Stimulated activated CD8-positive, alpha-beta memory T cell treated with anti-CD3 and anti-CD28 coated beads, Interleukin-7, amount 100 ng/mL, for 24 hours (primary cell): ENCODE results near the gene ZNF408.
"Not testable (repeated sequence)": the region's sequence is repeated elsewhere in the genome, so short reads cannot be mapped to it uniquely, and the experiment has no call there.

Source experiments
- DNase-seq: peaks from one replicate; pipeline ENCODE4 v3.0.0-alpha.2; 2020; ENCODE audit warnings: low read depth

Gene ZNF408

DNA sequence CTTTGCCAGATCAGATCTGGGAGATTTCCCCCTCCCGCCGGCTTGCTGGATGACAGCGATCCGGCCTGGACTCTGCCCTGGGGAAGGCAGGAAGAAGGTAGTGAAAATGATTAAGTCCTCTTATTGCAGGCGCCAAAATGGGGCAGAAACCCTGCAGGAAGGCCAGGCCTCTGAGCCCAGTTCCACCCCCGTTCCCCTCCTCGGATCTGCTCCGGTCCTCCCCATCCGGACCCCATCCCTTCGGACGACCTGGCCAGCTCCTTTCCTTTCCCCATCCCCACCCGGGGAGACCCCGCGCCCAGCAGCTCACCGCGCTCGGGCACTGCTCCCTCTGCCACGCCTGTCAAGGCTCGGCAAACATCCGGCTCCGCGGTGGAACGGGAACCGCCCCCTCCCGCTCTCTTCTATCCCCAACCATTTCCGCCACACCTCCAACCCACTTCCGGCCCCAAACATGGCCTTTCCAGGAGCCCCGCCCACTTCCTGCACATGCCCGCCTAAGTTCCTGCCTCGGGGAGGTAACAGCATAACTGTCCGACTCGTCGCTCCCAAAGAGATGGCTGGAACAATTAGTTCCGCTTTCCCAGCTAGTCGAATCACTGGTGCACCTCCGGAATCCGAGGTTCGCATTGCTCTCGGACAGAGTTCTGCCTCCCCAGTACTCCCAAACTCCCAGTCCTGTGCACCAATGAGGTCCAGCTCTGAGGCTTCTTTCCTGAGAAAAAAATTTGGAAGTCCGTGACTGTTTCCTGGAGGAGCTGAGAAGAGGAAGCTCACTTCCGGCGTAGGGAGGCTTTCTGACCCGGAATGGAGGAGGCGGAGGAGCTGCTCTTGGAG, at the start of gene ZNF408, which contains the start of gene ARHGAP1:
ZNF408 (plus strand) TSS at position 791 of the 837 bp plus-strand sequence; CDS start at position 808, 17 bp downstream.
ARHGAP1 (minus strand) TSS at position 379 of the 837 bp plus-strand sequence. CDS start 4,512 bp downstream, outside the sequence.
- peak; percentile 99 for DNase-seq

DNA sequence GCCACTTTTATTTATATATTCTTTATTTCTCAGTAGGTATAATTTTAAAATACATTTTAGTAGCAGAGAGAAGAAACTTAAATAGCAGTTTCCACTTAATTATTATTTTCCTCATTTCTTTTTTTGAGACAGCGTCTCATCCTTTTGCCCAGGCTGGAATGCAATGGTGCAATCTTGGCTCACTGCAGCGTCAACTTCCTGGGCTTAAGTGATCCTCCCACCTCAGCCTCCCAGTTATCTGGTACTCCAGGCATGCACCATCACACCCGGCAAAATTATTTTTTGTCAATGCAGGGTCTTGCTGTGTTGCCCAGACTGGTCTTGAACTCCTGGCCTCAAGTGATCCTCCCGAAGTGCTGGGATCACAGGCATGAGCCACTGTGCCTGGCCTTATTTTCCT, 45.2 kb upstream of the ZNF408 start:
- no peak for DNase-seq

DNA sequence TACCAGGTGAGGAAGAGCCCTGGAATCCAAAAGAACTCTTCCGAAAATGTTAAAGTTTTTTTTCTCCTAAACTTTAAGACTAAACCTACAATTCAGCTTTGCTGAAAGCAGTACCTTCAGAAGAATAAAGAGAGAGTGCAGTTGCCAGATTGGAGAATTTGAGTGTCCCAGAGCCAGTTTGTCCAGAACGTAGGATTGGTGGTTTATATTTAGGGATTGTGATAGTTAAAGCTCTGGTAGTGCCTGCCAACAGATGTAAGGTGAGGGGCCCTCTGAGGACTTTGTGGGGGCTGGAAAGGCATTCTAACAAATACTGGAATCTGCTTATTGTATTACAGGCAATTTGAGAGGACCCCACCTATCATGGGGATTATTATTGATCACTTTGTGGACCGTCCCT, 43.6 kb upstream of the ZNF408 start:
- DNase-seq: no peak

DNA sequence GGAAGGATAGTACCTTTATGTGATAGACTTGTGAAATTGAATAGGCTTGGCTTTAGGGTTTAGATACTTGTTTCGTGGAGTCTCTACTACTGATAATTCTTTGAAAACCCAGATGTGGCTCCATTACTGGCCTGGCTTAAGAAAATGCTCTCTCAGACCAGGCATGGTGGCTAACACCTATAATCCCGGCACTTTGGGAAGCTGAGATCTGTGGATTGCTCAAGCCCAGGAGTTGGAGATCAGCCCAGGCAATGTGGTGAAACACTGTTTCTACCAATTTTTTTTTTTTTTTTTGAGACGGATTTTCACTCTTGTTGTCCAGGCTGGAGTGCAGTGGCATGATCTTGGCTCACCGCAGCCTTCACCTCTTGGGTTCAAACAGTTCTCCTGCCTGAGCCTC, 42.6 kb upstream of the ZNF408 start:
- DNase-seq: no peak

DNA sequence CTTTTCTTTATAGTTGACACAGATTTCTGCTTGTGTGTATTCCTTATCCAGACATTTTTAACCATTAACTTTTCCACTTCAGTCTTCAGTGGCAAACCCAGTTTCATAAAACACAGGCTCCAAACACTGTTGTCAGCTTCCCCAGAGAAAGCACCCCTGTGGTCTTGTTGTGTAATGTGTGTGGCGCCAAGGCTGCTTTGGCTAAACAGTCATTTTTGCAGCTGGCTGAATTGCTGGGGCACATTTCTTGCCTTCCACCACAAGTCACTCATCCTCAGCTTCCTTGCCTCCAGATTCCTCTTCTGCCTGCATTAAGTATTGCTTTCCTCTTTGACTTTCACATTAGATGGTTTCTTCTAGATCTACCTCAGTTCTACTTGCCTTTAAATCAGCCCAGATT, 40.9 kb upstream of the ZNF408 start:
- no peak for DNase-seq

DNA sequence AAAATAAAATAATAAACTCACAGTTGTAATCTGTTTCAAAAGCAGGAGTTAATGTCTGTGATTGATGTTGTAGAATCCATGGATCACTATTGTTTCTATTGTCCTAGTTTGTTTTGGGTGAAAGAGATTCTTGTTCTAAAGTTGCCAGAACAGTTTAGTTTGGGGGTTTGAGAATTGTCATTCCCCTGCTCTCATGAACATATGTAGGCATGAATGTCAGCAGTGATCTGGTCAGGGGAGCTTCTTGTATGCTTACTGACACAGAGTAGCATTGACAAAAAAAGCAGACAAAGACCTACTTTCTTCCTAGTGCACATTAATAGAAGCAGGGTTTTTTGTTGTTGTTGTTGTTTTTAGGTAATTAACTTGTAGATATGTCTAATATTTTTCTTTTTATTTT, 39.0 kb upstream of the ZNF408 start:
- DNase-seq: no peak

DNA sequence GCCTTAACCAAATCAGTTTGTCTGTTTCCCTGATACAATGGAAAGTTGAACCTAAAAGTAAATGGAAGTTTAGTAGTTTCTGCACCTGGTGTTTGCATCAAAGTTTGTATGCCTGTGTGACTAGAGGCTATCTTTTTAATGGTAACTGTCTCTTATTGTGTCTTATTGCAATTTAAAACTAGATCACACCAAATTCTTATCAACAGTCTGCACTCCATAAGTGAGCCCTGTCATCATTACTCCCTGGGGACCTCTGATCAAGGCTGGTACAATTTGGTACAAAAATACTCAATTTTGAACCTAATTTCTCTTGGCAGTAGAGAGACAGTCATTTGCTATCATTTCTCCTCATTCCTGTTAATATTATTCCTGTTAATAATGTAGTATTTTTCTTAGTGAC, 38.5 kb upstream of the ZNF408 start:
- no peak for DNase-seq

DNA sequence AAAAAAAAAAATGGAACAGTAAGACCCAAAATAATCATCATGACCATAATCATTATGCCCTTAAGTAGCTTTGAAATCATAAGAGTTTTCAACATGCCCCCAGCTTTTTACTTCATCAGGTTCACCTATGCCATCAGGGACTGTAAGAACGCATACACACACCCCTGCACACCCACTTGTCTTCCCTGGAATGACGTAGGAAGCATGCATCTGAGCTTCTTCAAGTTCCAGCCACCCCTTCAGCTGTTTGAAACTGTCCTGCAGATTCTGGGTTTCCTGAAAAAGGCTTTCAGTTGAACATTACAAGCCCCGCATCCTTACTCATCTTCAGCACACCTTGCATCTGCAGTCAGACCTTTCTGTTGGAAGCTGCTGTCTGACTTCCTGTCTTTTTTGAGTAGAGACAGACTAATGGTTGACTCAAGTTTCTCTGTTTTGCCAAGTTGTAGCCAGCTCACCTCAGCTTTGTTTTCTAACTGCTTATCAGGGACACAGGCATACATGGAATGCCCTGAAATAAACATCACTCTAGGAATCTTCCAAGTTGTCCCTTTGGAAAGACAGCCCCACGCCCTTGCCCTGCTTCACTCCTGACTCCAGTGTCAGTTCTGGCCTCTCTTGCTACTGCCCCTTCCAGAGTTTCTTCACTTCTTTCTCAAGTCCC, 37.4 kb upstream of the ZNF408 start:
- DNase-seq: no peak

DNA sequence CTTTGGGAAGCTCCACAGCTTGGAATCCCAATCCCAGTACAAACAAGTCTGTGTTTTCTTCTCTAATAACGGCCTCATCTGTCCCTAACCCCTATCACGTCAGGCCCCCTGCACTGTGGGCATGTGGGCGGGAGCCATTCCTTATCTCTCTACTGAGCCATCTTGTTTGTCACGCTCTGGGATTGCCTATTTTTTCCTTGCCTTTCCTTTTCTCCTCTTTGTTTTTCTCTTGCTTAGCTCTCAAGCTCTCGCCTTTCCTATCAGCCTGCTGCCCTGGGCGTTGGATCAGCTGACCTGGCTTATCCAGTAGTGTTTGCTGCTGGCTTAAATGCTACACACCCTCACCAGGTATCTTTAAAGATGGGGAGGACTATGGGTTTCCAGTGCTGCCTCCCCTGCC, 36.2 kb upstream of the ZNF408 start:
- no peak for DNase-seq

DNA sequence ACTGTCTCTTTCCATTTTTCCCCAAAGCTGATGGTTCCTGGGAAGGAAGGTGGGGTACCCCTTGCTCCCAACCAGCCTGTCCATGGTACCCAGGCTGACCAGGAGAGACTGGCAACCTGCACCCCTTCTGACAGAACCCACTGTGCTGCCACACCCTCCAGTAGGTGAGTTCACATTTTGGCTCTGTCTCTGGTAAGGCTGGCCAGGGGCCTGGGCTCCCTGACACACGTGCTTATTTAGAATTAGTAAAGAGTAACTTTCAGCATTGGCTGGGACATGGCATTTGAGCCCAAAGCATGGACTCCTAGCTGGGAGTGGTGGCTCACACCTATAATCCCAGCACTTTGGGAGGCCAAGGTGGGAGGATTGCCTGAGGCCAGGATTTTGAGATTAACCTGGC, 35.5 kb upstream of the ZNF408 start:
- no peak for DNase-seq

DNA sequence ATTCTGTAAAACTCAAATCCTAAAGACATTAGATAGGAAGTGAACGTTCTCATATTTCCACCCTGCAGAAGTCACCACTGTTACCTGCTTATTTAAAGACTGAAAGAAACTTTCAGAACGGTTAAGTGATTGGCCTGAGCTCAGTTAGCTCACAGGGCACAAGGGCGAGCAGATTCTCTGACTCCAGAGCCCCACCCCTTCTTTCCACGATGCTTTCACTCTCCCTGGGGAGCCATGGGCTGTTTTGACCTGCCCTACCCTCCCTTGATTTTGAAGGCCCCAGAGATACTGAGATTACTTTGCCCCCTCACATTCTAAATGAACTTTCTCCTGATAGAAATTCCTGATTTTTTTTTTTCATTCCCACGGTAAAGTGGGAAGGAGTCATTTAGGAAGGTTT, 34.3 kb upstream of the ZNF408 start:
- DNase-seq: no peak

DNA sequence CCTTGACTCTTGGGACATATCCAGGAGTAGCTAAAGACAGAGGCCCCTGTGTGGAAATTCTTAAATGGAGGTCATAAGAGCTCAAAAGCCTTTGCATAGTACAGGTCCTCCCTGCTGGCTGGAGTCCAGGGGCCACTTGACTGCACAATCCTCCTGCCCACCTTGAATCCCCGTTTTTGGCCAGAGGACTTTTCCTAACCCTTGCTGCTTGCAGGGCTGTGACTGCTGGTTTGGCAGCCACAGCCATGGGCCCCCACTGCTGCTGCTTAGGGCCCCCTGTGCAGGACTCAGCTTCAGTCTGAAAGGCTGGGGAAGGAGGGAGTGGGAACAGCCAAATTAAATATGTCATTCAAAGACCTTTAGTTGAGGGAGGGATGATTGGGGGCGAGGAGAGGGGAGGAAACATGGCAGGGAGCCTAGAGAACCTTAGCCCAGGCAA, 33.8 kb upstream of the ZNF408 start:
- DNase-seq: no peak

DNA sequence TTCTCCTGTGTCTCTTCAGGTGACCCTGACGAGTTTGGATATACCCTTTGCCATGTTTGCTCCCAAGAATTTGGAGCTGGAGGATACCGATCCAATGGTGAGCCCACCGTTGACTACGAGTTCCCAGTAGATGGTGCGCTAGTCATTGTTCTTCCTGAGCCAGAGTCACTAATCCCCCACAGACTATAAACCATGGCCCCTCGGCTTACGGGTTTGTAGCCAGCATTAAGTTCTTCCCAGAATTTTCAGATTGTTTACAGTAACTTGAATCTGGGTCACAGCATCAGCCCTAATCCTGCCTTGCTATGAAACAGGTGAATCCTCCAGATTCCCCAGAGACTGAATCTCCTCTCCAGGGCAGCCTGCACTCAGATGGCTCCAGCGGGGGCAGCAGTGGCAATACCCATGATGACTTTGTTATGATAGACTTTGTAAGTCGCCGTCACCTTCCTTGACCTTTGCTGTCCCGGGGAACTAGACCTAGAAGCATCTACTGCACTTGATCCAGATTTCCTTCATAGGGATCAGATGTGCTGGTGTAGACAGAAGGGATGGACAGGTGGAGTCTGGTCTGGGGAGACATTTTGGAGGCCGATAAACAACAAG, 32.2 kb upstream of the ZNF408 start:
- DNase-seq: no peak

DNA sequence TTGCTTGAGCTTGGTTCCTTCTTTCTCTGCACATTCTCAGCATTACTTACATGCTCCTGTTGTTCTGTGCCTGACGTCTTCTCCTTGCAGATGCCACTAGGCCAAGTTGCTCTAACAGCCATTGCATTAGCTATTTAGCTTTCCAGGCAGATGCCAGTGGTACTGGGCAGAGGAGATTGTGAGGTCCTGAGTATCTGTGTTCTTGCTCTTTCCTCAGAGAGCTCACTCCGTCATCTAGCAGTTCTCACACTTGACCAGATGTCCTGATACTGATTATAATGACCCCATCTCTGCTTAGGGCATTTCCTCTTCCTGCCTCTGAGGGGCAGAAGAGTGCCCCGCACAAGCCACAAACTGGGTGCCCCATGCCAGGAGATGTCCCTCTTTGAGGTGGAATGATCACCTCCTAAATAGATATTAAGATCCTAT, 31.1 kb upstream of the ZNF408 start:
- DNase-seq: no peak

DNA sequence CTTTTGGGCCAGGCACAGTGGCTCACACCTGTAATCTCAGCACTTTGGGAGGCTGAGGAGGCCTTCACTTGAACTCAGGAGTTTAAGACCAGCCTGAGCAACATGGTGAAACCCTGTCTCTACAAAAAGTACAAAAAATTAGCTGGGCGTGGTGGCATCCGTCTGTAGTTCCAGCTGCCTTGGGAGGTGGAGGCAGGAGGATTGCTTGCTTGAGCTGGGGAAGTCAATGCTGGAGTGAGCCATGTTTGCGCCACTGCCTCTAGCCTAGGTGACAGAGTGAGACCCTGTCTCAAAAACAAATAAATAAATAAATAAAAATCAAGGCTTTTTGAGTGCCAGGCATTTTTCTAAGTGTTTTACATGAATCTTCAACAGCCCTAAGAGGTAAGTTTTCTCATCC, 30.3 kb upstream of the ZNF408 start:
- DNase-seq: not testable (repeated sequence)

DNA sequence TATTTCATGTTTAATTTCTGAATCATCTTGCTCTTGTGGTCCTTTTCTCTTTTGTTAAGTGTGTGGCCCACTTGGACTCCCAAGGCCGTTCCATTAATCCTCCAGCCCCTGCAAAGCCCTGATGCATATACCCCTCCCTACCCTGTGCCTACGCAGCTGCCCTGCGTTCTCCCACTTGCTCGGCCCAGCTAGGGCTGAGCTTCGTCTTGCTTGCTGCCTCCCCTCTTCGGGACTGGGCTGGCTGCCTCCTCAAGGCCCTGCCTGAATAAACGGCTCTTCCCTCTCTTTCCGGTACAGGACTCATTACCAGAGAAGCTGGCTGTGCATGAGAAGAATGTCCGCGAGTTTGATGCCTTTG, 28.9 kb upstream of the ZNF408 start:
- no peak for DNase-seq

DNA sequence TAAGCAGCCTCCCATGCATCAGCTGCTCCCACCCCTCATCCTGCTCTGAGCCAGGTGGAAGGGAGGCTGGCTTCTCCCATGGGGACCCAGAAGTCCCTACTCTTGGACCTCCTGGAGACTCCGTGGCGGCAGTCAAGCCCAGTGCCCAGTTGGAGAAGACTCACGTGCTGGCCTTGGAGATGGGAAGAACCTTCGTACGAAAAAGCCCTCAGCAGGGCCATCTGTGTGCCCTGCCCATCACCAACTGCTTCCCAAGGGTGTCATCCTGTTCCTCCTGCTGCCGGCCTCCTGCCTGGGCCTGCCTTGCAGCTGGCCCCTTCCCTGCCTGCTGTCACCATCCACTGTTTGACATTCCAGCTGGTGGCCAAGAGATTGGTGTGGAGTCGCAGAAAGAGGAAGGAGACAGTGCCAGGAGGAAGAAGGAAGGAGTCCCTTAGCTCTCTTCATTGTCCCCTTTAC, 28.4 kb upstream of the ZNF408 start:
- no peak for DNase-seq

DNA sequence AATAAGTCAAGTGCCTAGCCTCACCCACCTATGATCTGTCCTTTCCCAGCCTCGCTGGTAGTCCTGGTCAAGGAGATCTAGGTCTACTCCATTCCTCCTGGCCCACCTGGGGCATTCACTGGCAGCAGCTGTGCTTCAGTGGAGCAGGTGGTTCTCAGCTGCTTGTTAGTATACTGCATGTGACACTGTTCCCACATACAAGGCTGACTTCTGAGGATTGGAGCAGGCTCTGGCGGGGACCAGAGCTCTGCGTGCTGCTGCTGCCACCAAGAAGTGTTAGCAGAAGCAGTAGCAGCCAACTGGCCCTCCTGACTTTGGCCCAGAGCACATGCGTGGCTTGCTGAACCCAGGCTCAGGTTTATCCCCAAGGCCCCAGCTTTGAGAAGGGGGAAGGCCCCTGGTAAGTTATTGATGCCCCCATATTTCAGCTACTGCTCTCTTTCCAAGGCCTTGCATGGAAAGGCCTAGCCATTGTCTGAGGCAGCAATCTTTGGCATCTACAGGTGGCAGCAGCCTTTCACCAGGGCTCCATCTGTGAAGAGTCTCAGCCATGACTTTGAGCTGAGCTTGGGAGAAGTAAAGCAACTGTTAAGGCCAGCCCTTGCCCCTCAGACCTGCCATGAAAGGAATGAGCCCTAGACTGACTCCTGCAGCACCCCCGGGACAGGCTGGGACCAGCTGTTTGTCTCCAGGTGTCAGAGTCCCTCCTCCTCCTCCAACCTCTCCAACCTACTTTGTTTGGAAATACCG, 26.9 kb upstream of the ZNF408 start:
- DNase-seq: no peak

DNA sequence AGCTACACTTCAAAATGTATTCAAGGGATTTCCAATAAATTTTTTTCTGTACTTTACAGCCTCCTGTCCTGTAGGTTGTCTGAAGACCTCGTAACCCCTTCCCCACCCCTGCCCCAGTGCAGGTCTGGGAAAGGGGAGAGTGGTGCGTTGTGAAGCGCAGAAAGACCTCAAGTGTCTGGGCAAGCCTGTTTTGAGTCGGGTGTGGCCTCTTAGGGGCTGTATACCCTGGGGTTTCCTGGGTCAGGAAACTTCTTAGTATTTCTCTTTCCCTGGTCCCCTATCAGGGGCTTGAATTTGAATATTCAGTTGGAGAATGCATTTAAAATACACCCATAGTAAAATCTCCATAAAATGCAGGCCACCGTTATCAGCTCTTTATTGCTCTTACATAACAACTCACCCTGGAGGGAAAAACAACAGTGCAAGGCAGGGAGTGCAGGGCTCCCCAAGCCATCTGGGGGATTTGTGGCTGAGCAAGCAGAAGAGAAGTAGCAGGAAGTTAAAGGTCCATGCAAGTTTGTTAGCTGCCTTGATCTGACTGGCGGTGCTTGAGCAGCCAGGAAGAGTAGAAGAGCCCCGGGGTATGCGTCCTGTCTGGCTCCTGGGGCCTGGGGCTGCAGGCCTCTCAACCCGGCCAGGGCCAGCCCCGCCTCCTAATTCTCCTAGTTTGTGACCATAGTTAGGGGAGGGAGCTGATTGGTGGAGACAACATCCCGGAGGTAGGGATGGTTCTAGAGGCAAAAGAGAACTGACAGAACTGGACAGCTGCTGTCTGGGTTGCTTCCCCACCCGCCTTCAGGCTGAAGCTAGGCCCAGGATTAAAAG, 26.2 kb upstream of the ZNF408 start:
- no peak for DNase-seq

DNA sequence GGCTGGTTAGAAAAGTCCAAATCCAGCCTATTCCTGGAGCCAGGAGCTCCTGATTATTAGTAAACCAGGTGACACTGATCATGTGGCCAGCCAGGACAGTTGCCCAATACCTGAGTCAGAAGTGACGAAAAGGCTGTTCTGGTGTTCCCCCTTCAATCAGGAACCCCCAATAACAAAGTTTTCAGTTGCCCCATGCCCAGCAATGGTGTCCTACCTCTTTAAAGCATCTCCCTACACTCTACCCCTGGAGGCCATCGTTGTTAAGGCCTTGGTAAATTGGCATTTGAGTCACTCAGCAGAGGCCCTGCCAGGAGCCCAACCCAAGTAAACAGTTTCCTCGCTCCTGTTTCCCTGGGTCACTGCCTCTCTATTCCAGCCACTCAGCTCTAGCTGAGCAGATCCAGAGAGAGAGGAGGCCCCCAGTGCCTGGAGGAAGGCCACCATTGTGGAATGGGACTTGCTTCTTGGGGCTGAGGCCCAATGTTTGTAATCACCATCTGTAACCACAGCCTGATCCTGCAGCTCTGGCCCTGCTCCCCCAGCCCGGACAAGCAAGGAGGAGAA, 25.5 kb upstream of the ZNF408 start:
- DNase-seq: no peak

DNA sequence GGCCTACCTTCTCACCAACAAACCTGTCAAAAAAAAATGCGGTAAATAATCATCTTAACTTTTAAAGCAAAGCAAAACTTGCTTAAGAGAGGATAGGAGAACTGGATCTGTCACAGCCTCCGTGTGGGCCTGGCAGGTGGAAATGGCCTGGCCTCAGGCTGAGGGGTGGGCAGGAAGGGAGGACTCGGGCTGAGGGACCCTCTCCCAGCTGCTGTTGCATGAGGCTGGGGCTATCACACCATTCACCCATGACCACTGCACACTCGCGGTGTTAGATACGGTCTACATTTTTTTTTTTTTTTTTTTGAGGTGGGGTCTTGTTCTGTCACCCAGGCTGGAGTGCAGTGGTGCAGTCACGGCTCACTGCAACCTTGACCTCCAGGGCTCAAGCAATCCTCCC, 24.9 kb upstream of the ZNF408 start:
- DNase-seq: no peak
